Hematopoietic multipotent progenitor cell treated with erythropoietin and hydrocortisone succinate and interleukin-3 and kit ligand, for 6 days (in vitro differentiated cells): ENCODE measurements around the gene MAL.
"Not testable (repeated sequence)": the region's sequence is repeated elsewhere in the genome, so short reads cannot be mapped to it uniquely, and the experiment has no call there.

ENCODE experiments used
- DNase-seq: peaks from one replicate; pipeline ENCODE4 v3.0.0-alpha.2; 2015

The MAL gene

GRCh38 chr2:95037384-95037839, 11.9 kb downstream of the MAL start:
- no peak for DNase-seq

DNA sequence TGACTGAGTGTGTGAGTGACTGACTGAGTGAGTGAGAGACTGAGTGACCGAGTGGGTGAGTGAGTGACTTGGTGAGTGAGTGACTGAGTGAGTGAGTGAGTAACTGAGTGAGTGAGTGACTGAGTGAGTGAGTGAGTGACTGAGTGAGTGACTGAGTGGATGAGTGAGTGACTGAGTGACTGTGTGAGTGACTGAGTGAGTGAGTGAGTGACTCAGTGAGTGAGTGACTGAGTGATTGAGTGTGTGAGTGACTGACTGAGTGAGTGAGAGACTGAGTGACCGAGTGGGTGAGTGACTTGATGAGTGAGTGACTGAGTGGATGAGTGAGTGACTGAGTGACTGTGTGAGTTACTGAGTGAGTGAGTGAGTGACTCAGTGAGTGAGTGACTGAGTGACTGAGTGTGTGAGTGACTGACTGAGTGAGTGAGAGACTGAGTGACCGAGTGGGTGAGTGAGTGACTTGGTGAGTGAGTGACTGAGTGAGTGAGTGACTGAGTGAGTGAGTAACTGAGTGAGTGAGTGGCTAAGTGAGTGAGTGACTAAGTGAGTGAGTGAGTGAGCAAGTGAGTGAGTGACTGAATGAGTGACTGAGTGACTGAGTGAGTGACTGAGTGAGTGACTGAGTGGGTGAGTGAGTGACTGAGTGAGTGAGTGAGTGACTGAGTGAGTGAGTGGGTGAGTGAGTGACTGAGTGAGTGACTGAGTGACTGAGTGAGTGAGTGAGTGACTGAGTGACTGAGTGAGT, 12.5 kb downstream of the MAL start:
- DNase-seq = not testable (repeated sequence)

- no peak for DNase-seq
Measured at GRCh38 chr2:95038635-95039298, 13.3 kb downstream of the MAL start.

DNA sequence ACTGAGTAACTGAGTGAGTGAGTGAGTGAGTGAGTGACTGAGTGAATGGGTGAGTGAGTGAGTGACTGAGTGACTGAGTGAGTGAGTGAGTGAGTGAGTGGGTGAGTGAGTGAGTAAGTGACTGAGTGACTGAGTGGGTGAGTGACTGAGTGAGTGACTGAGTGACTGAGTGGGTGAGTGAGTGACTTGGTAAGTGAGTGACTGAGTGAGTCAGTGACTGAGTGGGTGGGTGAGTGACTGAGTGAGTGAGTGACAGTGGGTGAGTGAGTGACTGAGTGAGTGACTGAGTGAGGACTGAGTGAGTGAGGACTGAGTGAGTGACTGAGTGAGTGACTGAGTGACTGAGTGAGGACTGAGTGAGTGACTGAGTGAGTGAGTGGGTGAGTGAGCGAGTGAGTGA, 13.9 kb downstream of the MAL start:
- DNase-seq = no peak

DNA sequence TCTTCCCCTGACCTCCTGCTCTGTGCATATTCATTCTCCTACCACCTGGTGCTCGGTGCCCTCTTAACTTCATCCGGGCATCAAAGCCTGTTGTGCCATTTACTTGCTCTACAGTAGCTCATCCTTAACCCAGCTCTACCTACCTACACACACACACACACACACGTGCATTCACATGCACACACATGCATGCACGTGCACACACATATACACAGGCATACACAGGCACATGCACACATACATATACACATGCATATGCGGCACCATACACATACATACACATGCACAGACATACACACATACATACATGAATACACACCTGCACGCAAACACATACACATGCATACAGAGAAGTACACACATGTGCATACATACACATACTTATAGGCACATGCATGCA, 14.5 kb downstream of the MAL start:
- no peak for DNase-seq

- no peak for DNase-seq
Measured at GRCh38 chr2:95040426-95040825, 14.9 kb downstream of the MAL start.

- no peak for DNase-seq
Measured at GRCh38 chr2:95041060-95041823, 15.7 kb downstream of the MAL start.

GRCh38 chr2:95041824-95042442, 16.4 kb downstream of the MAL start:
- no peak for DNase-seq

- no peak for DNase-seq
Measured at GRCh38 chr2:95042472-95043271, 17.2 kb downstream of the MAL start.

- no peak for DNase-seq
Measured at GRCh38 chr2:95043300-95044093, 18.0 kb downstream of the MAL start.

- no peak for DNase-seq
Measured at GRCh38 chr2:95044601-95045000, 19.1 kb downstream of the MAL start.

- no peak for DNase-seq
Measured at GRCh38 chr2:95046371-95047112, 21.0 kb downstream of the MAL start.

DNA sequence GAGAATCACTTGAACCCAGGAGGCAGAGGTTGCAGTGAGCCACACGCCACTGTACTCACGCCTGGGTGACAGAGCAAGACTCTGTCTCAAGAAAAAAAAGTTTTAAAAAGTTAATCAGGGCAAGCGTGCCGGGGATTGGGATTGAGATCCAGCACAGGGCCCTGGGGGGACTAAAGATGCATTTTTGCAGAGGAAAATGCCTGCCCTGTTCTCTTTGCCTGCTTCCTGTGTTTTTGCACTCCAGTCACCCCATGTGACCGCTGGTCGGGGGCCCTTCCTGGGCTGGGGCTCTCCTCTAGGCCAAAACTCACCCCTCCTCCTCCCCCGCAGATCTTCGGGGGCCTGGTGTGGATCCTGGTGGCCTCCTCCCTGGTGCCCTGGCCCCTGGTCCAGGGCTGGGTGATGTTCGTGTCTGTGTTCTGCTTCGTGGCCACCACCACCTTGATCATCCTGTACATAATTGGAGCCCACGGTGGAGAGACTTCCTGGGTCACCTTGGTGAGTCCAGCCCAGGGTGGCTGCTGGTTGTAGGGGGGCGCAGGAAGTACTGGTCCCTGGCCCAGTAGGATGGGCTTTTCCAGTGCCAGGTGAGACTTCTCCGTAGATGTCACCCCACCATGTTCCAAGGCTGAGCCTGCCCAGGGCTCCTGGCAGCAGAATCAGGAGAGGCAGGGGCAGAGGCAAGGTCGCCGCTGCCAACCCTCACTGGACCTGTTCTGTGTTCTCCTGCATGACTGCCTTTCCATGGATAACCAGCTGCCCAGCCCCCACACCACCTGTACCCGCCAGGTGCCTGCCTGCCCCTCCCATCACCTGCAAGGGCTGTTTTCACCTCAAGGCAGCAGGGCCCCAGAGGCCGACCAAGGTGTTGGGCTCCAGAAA, 22.4 kb downstream of the MAL start:
- DNase-seq = no peak

GRCh38 chr2:95048825-95049682, 23.5 kb downstream of the MAL start:
- no peak for DNase-seq

GRCh38 chr2:95049683-95049955, 24.1 kb downstream of the MAL start:
- no peak for DNase-seq

DNA sequence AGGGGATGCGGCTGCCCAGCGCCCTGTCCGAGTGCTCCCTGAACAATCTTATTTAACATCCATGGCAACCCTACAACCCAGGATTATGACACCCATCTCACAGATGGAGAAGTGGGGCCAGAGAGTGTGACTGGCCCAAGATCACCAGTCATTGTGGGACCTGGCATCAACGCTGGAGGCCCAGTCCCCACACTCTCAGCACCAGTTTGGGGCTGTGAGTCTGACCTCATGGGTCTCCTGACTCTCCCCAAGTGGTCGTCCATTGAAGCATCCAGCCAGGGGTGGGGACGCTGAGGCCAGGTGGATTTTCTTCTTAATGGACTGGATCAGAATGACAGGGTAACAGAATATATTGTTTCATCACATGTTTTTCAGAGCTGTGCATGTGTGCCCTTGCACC, 24.5 kb downstream of the MAL start:
- DNase-seq = no peak

- DNase-seq = no peak
Measured at GRCh38 chr2:95050385-95051300, 25.1 kb downstream of the MAL start.

GRCh38 chr2:95051626-95052025, 26.1 kb downstream of the MAL start:
- no peak for DNase-seq
